GM12878 (cell line): ENCODE data around the gene TMEM114. TPM values are rescaled to one million over a fixed set of nuclear protein-coding genes. Genes with fewer than 3 reads are reported as not detected.

Experiments used
- ATAC-seq: fragments of 200-7000 bp; cut with Tn5 transposase; 3 replicates; pipeline ENCODE4 v1.9.1; 2020; ENCODE audit warnings: mild to moderate bottlenecking, moderate library complexity
- BruUV-seq: library from RNA; stranded (reverse); fragments of 400-500 nt; replicated peaks from 2 replicates; lab custom pipeline; 2021; lab: Mats Ljungman, UMichigan
- CTCF ChIA-PET: fragments of 300-600 bp; sonication (Branson Sonifier 250); formaldehyde crosslinking; extraction: SDS; loops from one replicate; lab custom pipeline; 2021; ENCODE audit warnings: inconsistent platforms; lab: Yijun Ruan, JAX
- POLR2A ChIA-PET: fragments of 350-600 bp; formaldehyde crosslinking; extraction: SDS; loops from one replicate; lab custom pipeline; 2021; ENCODE audit warnings: inconsistent platforms; lab: Charles Lee
- RAD21 ChIA-PET: fragments of 300-600 bp; sonication (Branson Sonifier 250); formaldehyde crosslinking; loops from one replicate; lab custom pipeline; 2023; ENCODE audit warnings: antibody characterized with exemption; ENCODE audit not compliant: unreplicated experiment; lab: Charles Lee
- SMC1A ChIA-PET: fragments of 300-600 bp; sonication (Branson Sonifier 250); formaldehyde crosslinking; loops from one replicate; lab custom pipeline; 2023; ENCODE audit not compliant: unreplicated experiment, uncharacterized antibody; lab: Charles Lee
- DNase-seq: peaks from one replicate; pipeline ENCODE4 v3.0.0-alpha.2; 2011; ENCODE audit warnings: low read depth, low spot score
- FAIRE-seq: peaks from 3 replicates; lab custom pipeline; 2011; peaks lifted over from hg19 to GRCh38; lab: Jason Lieb, UNC
- H2AFZ ChIP-seq: 2 replicates; pipeline ENCODE4 v1.6.0; 2011; ENCODE audit warnings: low read depth, low read length, control low read depth; ENCODE audit not compliant: control insufficient read depth
- H3K27ac ChIP-seq: 2 replicates; pipeline ENCODE4 v1.5.1; 2011; ENCODE audit warnings: control low read depth; ENCODE audit not compliant: control insufficient read depth, insufficient read depth
- H3K27me3 ChIP-seq, 2 experiments: replicated peaks in 1 of 2; 2 replicates each; pipeline versions ENCODE4 v1.6.0 to v1.6.1; 2011; ENCODE audit warnings: low read length in 1 of 2; ENCODE audit not compliant: control insufficient read depth in 2 of 2, insufficient read depth in 2 of 2
- H3K36me3 ChIP-seq, 2 experiments: 2 replicates each; pipeline ENCODE4 v1.5.1; 2011; ENCODE audit warnings: low read length in 1 of 2; ENCODE audit not compliant: control insufficient read depth in 2 of 2, insufficient read depth in 2 of 2
- H3K4me1 ChIP-seq: 2 replicates; pipeline ENCODE4 v1.6.1; 2011; ENCODE audit warnings: mild to moderate bottlenecking, low read length, moderate library complexity, mixed read lengths; ENCODE audit not compliant: control insufficient read depth, insufficient read depth
- H3K4me2 ChIP-seq: 2 replicates; pipeline ENCODE4 v1.6.0; 2011; ENCODE audit warnings: control low read depth; ENCODE audit not compliant: control insufficient read depth, insufficient read depth
- H3K4me3 ChIP-seq: fragments of 200-600 bp; sonication (generic); 2 replicates; pipeline ENCODE4 v1.5.1; 2016
- H3K79me2 ChIP-seq: 2 replicates; pipeline ENCODE4 v1.6.0; 2011; ENCODE audit warnings: low read length; ENCODE audit not compliant: control insufficient read depth, insufficient read depth
- H3K9ac ChIP-seq: 2 replicates; pipeline ENCODE4 v1.8.0; 2011; ENCODE audit warnings: low read length, control low read depth, mixed read lengths; ENCODE audit not compliant: control insufficient read depth, insufficient read depth
- H3K9me3 ChIP-seq: replicated peaks from 3 replicates; pipeline ENCODE4 v1.5.1; 2011; ENCODE audit warnings: mild to moderate bottlenecking, low read length; ENCODE audit not compliant: control insufficient read depth, insufficient read depth
- H4K20me1 ChIP-seq: 2 replicates; pipeline ENCODE4 v1.6.0; 2011; ENCODE audit not compliant: control insufficient read depth, insufficient read depth
- BRCA1 ChIP-seq: IDR thresholded peaks from 2 replicates; pipeline ENCODE4 v1.6.1; 2011; ENCODE audit warnings: low read depth, low read length, improper control_type of control experiment
- FOS ChIP-seq: IDR thresholded peaks from 3 replicates; pipeline ENCODE4 v1.6.1; 2011; ENCODE audit warnings: borderline replicate concordance; ENCODE audit not compliant: insufficient read length; ENCODE audit errors: extremely low read depth
- NFYB ChIP-seq: IDR thresholded peaks from 2 replicates; pipeline ENCODE4 v1.6.1; 2011; ENCODE audit warnings: low read depth, mild to moderate bottlenecking, low read length, improper control_type of control experiment, moderate library complexity; ENCODE audit not compliant: insufficient read depth
- POLR2A ChIP-seq: IDR thresholded peaks from 2 replicates; pipeline ENCODE4 v1.6.1; 2011; ENCODE audit warnings: low read depth, mild to moderate bottlenecking, low read length
- POLR2AphosphoS2 ChIP-seq: IDR thresholded peaks from 2 replicates; pipeline ENCODE4 v1.6.1; 2011; ENCODE audit warnings: low read depth, mild to moderate bottlenecking, low read length, improper control_type of control experiment, moderate library complexity
- RCOR1 ChIP-seq: conservative IDR thresholded peaks from 2 replicates; pipeline ENCODE4 v1.6.1; 2012; ENCODE audit warnings: low read depth, low read length, improper control_type of control experiment
- SIX5 ChIP-seq: IDR thresholded peaks from 2 replicates; pipeline ENCODE4 v1.6.1; 2011; ENCODE audit warnings: mild to moderate bottlenecking, low read depth, low read length, moderate library complexity; ENCODE audit not compliant: severe bottlenecking
- ZNF24 ChIP-seq: fragments of 450-650 bp; IDR thresholded peaks from 2 replicates; pipeline ENCODE4 v1.6.1; 2017; ENCODE audit warnings: antibody characterized with exemption, mild to moderate bottlenecking
- WGBS: methylation state at CpG from one replicate; pipeline ENCODE4 v1.1.6; 2016; ENCODE audit warnings: low lambda C conversion rate; ENCODE audit not compliant: insufficient replicate concordance, insufficient coverage; ENCODE audit errors: missing lambda C conversion rate; 5-methylcytosine and 5-hydroxymethylcytosine counted together
- in situ Hi-C: fragments of 300-500 bp; cut with MboI; formaldehyde crosslinking; loops from 9 replicates; pipeline ENCODE4 v1.14.3; 2018; ENCODE audit warnings: mixed read lengths
- intact Hi-C: fragments of 100-400 bp; cut with micrococcal nuclease; formaldehyde crosslinking; loops from one replicate; pipeline ENCODE4 v1.14.2; 2022; ENCODE audit not compliant: unreplicated experiment
- polyA plus RNA-seq, 11 experiments: library from polyadenylated mRNA; depleted of rRNA in 4 of 11; unstranded in 6 of 11; stranded (reverse) in 5 of 11; fragments of >200 nt; fragmentation: Nextera tagmentation in 4 of 11; fragmentation: Illumina TruSeq in 1 of 11; extraction: Ambion mirVana in 4 of 11; extraction: Trizol in 1 of 11; gene quantifications; 1 replicate in 1 of 11; 2 replicates in 10 of 11; pipeline versions ENCODE4 v1.2.1 to v1.2.3, GENCODE V29; 2011 to 2016; ENCODE audit warnings: inconsistent platforms in 2 of 11, missing spikeins in 2 of 11, low read depth in 1 of 11
- total RNA-seq, 4 experiments: library from RNA; depleted of rRNA in 3 of 4; stranded (reverse); fragments of >200 nt in 3 of 4; fragmentation: Illumina TruSeq in 1 of 4; extraction: Trizol in 1 of 4; gene quantifications; 2 replicates each; pipeline versions ENCODE4 v1.2.1 to v1.2.3, GENCODE V29; 2013 to 2021
- TF ChIP-seq, protein P1 (sequence below): fragments of 450-650 bp; IDR thresholded peaks from 2 replicates; pipeline ENCODE4 v1.6.1; 2017; ENCODE audit warnings: mild to moderate bottlenecking, moderate library complexity

The TMEM114 gene
- total and polyA plus RNA-seq, 10 of the 15 experiments (the other 5 are each of a cell fraction or from before 2014, with no cell fraction given) = not detected

DNA sequence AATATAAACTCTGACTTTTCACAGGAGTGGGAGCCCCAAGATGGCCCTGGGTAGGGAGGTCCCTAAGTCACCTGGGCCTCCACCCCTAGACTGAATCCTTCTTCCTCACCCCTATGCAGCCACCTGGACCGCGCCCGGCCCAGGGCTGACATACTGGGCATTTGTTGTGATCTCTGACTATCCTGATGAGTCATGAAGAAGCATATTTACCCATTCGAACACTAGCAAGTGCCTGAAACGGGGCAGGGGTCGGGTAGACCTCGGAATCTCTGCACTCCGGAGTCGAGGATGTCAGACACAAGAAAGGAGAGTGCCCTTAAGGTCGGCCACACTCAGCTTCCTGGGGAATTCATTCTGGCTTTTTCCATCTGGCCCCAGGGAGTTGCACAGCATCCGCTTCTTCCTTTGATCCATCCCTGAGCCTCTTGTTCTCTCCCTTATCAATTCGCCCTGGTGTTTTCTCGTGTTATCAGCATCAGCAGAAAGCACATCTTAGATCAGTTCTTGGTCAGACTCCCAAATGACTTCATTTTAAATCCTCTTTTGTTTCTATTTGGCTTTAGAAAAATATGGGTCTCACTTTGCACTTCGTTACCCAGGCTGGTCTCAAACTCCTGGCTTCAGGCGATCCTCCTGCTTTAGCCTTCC, 41.6 kb upstream of the TMEM114 start:
- Histone ChIP-seq H3K27me3 (no peaks in the 10 kb centered on the region), H3K4me2 (no peak overlapping the region), H3K4me1 (no peaks in the 10 kb centered on the region), H3K9me3 (no peaks in the 10 kb centered on the region), H3K4me3 (no peak overlapping the region), H3K27ac (no peak overlapping the region), H3K36me3 (peaks cover 12 to 24% of the 10 kb centered on the region in 2 experiments), H2AFZ (no peak overlapping the region), H3K9ac (no peak overlapping the region), H4K20me1 (no peaks in the 10 kb centered on the region), H3K79me2 (no peaks in the 10 kb centered on the region)
- in situ Hi-C loops (no loop called here), intact Hi-C loops (no loop called here)
- 78% methylated on average over 15 of the region's 15 CpGs for WGBS
- CTCF ChIA-PET = no interaction called here
- no peak for DNase-seq
- ATAC-seq = no peak
- TF ChIP-seq BRCA1 = no peak
- no peak for TF ChIP-seq RCOR1
- no peak for TF ChIP-seq SIX5
- TF ChIP-seq POLR2AphosphoS2 = no peak
- no peak for TF ChIP-seq NFYB
- TF ChIP-seq, protein P1, sequence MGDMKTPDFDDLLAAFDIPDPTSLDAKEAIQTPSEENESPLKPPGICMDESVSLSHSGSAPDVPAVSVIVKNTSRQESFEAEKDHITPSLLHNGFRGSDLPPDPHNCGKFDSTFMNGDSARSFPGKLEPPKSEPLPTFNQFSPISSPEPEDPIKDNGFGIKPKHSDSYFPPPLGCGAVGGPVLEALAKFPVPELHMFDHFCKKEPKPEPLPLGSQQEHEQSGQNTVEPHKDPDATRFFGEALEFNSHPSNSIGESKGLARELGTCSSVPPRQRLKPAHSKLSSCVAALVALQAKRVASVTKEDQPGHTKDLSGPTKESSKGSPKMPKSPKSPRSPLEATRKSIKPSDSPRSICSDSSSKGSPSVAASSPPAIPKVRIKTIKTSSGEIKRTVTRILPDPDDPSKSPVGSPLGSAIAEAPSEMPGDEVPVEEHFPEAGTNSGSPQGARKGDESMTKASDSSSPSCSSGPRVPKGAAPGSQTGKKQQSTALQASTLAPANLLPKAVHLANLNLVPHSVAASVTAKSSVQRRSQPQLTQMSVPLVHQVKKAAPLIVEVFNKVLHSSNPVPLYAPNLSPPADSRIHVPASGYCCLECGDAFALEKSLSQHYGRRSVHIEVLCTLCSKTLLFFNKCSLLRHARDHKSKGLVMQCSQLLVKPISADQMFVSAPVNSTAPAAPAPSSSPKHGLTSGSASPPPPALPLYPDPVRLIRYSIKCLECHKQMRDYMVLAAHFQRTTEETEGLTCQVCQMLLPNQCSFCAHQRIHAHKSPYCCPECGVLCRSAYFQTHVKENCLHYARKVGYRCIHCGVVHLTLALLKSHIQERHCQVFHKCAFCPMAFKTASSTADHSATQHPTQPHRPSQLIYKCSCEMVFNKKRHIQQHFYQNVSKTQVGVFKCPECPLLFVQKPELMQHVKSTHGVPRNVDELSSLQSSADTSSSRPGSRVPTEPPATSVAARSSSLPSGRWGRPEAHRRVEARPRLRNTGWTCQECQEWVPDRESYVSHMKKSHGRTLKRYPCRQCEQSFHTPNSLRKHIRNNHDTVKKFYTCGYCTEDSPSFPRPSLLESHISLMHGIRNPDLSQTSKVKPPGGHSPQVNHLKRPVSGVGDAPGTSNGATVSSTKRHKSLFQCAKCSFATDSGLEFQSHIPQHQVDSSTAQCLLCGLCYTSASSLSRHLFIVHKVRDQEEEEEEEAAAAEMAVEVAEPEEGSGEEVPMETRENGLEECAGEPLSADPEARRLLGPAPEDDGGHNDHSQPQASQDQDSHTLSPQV = no peak
- no peak for TF ChIP-seq FOS
- no peak for TF ChIP-seq POLR2A
- TF ChIP-seq ZNF24 = no peak
- RAD21 ChIA-PET = no interaction called here
- SMC1A ChIA-PET = no interaction called here
- no peak for FAIRE-seq
- no TSS peak for BruUV-seq
- POLR2A ChIA-PET = no interaction called here
